GM18861 (cell line): ENCODE measurements around the gene GNAL.
"Not testable (repeated sequence)": the region's sequence is repeated elsewhere in the genome, so short reads cannot be mapped to it uniquely, and the experiment has no call there.

Experiments used
- ATAC-seq: cut with Tn5 transposase; IDR thresholded peaks from one replicate; pipeline ENCODE4 v1.9.1; 2021; ENCODE audit not compliant: unreplicated experiment

GNAL gene

DNA sequence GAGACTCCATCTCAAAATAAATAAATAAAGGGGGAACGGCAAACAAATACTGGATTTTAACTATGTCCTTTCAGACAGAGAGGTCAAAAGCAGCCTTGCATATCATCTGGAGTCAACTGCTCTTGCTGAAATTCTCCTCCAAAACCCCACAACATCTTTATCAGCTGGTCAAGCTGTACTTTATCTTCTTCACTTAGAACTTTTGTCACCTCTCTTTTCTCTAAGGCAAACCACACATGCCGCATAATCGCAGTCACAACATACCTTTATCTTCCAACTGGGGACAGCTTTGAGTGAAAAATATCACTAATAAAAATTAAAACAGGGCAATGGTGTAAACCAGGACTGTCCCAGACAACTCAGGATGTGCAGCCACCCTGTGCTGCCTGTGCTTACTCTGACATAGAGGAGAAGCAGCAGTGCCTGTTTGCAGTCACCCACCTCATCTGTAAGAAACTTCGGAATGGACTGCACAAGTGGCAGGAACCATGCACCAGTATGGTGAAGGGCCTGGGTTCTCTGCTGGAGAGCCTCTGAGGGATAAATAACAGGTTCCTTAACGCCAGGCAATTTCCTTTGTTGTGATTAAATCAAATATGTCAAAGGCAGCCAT is 212.9 kb downstream of the GNAL start:
- ATAC-seq, result no peak

DNA sequence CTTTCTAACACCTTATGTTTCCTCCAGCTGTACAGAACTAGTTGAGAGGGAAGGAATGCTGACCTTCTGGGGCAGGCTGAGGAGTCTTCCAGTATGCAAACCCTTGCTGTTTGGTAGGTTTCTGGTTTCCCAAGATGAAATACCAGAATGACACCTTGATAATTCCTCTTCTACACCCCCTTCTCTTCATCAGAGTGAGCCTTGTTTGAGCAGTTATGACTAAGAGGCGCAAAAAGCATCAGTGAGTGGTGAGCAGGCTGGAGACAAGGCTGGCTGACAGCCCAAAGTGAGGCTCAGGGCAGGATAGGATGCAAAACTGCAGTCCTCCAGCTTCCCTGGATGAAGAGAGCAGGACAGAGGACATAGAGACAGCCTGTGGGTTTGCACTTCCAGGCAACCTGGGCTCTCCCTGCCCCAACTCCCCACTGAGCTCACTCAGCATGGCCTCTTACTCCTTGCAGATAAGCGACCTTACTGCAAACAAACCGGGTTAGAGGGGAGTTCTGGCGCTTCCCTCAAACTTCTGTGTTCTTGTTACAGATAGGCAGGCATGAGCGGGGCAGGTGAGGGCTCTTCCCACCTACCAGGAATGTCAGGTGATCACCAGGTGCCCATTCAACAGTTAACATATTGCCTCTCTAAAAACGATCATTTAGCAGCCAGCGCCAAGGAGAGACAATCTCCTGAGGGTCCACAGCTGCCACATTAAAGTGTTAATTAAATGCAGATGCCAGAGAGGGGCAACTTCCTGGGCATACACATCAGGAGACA is 213.6 kb downstream of the GNAL start:
- ATAC-seq, result no peak

DNA sequence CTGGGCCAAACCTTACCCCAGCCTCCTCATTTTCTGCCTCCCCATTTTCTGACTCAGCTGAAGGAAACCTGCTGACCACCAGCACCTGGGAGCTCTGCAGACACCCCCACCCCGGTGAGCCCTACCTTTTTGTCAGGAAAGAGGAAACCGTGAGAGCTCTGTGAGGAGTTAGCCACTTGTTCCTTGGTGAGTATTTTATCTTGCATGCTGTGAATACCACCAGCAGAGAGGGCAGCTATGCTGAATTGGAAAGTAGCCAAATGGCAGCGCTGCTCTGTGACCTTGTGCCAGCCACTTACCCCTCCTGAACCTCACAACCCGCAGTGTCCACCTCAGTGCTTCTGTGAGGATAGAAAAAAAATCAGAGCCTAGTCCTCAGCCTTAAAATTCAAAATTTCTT is 216.5 kb downstream of the GNAL start:
- ATAC-seq, result no peak

DNA sequence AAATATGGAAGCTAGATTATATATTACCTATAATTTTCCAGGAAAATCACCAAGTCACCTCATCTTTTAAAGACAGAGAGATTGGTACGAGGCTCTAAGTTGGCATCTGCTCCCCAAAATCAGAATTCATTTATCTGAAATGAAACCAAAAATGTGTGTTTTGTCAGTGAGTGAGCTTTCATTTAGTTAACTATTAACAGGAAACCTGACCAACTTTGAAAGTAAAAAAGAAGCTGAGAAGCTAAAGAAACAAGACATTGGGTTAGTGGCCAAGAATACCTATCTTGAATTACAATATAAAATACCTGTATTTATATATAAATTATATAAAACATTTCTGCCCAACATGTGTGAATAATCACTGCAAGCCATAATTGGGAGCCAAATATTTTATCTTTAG is 217.1 kb downstream of the GNAL start:
- peak; percentile 35 for ATAC-seq

DNA sequence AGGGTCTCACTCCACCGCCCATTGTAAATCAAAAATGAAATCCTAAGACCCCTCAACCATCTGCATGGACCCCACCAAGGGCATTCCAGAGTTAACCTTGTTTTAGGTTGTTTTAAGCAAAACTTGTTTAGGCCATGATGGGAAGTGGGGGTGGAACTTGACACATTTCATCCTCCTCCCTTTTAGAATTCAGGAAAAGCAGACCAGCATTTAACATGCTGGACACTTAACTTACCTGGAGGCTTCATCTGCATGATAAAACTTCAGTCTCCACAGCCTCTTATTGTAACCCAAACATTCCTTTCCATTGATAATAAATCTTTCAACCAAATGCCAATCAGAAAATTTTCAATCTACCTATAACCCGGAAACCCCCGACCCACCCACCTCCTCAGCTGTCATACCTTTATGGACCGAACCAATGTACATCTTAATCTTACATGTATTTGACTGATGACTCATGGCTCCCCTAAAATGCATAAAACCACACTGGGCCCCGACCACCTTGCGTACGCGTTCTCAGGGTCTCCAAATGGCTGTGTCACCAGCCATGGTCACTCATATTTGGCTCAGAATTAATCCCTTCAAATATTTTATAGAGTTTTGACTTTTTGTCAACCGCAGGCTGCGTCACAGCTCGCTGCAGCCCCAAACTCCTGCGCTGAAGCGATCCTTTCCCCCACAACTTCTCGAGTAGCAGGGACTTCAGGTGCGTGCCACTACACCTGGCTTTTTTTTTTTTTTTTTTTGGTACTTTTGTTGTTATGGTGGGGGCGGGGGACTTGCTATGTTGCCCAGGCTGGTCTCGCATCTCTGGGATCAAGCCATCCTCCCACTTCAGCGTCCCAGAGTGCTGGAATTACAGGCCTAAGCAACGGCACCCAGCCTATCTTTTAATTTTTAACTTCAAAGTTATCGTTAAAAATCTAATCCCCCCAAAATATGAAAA is 218.1 kb downstream of the GNAL start:
- ATAC-seq, result no peak

DNA sequence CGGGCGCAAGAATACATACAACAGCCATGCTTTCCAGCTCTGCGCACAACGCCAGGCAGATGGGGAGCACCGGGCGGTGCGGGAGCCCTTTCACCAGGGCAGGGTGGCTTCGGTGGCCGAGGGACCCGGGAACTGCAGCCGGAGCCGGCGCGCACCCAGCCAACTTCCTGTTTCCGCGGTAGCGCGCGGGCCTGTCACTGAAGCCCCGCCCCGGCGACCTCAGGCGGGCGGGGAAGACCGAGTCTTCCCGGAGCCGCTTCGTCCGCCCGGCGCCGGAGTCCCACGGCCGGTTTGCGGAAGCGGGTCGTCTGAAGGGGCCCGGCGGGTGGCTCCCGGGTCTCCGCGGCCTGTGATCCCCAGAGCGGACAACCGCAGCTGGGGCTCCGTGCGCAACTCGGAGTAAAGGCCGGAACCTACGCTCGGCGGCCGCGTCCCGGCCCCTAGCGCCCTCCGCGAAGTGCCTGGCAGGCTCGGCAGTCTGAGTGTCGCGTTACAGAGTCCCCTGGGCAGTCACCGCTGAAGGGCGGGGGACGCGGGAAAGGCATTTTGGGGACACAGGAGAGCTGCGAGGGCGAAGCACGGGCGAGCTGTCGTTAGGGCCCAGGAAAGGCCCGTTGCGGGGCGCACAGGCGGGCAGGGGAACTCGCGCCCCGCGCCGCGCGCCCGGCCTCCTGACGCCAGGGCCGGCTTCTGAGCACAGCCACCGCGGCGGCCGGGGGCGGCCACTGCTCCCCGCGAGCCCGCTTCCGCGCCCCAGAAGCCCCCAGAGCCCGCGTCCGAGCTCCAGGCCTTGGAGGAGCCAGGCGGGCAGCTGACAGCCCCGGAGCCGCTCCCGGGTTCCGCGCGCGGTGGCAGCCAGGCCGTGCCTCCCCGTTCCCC is 219.4 kb downstream of the GNAL start, which contains the start of gene MPPE1:
TSS of gene MPPE1 (minus strand) at position 136 of the 879 bp plus-strand sequence. CDS start 11,053 bp downstream, outside the sequence.
- ATAC-seq, result peak; percentile 70

DNA sequence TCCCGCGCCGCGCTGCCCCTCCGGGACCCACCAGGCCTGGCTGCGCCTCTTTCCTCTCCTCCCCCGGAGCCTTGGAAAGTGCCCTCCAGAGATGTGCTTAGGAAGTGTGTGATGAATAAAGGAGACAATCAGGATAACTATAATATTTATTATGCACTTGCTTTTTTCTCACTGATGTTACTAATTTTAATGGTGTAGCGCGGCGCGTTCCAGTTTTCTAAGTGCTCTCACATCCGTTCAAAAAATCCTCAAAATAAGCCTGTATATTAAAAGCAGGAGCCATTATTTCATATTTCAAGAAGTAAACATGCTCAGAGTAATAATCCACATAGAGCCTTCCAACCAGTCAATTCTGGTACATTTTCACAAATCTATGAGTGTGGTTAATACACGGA is 220.0 kb downstream of the GNAL start:
- no peak for ATAC-seq

DNA sequence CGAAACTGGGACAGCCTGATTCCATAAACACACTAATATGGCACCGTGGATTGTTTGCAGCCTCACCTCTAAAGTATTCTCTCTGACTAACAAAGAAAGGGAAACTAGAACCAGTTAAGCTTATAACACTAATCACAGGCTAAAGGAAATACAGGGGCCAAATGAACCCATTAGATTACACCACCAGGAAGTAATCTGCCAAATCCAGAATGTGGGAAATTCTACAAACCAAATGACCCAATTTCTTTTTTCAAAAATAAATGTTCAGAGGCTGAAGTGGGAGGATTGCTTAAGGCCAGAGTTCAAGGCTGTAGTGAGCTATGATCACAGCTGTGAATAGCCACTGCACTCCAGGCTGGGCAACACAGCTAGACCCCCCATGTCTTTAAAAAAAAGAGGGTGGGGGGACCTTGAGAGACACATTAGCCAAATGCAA is 220.5 kb downstream of the GNAL start:
- no peak for ATAC-seq

DNA sequence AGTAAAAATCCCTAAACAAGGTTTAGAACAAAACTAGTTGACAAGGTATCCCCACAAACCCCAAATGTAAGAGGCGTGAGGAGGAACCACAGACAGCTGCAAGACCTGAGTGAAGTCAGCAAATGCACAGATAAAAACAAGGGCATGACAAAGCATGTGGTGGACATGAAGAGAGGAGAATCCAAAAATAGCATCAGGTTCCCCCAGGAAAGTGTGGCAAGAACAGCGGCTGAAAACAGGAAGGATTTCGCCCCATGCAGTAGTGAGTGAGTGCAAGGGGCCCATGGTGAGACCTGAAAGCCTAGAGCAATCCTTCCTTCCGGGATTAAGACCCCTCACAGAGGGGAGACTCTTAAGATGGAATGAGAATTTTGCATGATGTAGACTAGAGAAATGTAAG is 227.8 kb downstream of the GNAL start:
- not testable (repeated sequence) for ATAC-seq

DNA sequence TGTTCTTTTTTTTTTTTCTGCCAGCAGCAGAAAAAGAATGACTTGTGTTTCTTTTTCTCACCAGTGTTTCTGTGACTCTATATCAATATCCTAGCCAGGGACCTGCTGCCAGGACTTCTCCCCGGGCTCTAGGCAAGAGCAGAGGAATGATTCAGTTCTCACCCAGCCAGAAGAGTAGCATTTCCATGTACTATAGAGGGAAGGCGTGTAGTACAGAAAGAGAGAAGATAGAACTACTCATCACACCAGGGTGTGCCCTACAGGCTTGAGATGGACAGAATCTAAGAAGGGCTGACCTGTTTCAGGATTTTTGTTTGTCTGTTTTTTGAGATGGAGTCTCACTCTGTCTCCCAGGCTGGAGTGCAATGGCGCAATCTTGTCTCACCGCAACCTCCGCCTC is 230.5 kb downstream of the GNAL start:
- not testable (repeated sequence) for ATAC-seq

DNA sequence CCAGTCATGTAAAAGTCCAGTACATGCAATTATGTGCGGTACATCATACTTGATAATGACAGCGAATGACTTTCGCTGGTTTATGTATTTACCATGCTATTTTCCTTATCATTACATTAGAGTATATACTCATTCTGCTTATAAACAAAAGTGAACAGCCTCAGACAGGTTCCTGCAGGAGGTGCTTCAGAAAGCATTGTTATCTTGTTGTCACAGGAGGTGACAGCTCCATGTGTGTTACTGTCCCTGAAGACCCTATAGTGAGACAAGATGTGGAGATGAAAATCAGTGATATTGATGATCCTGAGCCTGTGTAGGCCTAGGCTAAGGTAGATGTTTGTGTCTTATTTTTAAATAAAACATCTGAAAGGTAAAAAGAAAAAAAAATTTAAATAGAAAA is 234.4 kb downstream of the GNAL start:
- ATAC-seq, result no peak

DNA sequence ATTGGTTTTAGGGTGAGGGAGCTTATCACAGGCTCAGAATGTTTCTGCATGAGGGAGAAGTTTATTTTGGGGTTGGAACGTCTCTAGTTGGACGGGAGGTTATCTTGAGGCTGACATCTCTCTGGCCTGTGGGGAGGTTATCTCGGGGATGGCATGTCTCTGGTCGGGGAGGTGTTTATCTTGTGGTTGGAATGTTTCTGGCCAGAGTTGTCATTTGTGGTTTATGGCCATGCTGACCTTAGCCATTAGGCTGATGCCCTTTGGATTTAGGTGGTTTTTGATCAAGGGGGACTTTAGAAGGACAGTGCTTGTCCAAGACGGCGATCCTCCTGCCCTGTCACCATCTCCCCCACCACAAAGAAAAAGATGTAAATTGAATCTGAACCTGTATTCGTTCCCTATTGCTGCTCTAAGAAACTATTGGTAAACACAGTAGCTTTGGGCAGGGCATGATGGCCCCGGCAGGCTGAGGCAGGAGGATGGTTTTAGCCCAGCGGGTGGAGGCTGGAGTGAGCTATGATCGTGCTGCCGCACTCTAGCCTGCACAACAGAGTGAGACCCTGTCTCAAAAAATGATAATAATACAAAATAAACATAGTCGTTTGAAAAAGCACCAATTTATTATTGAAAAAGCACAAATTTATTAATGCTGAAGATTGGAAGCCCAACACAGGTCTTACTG is 236.9 kb downstream of the GNAL start:
- no peak for ATAC-seq

DNA sequence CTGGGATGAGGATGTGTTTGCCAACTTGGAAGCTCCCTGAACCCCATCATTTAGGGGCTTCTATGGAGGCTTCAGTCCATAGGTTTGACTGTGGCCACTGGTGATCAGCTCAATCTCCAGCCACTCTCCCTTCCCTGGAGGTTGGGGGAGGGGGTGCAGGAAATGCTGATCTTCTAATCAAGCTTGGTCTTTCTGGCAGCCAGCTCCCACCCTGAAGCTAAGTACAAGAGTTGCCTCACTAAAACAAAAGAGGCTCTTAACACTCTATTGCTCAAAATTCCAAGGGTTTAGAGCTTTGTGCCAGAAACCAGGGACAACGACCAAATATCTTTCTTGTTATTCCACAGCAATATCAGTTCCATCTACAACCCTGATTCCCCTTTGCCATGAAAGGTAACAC is 238.4 kb downstream of the GNAL start:
- no peak for ATAC-seq

DNA sequence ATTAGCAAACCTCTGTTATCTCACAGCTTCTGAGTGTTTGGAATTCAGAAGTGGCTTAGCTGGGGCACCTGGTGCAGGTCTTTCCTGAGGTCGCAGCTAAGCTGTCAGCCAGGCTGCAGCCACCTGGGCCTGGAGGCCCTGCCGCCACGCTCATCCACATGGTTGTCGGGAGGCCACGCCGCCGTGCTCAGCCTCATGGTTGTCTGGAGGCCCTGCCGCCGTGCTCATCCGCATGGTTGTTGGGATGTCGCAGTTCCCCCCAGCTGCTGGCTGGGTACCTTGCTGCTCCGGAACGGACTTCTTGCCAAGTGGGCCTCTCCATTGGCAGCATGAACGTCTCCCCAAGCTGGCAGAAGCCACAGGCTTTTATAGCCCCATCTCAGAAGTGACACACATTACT is 243.3 kb downstream of the GNAL start:
- ATAC-seq, result no peak
